Activated B cell treated with CpG ODN at 0.5 μM for 24 hours (primary cell): ENCODE results near the gene RAB24. TPM values are rescaled to one million over a fixed set of nuclear protein-coding genes. Genes with fewer than 3 reads are reported as not detected.
"Not testable (repeated sequence)": the region's sequence is repeated elsewhere in the genome, so short reads cannot be mapped to it uniquely, and the experiment has no call there.

Experiments
- ATAC-seq: fragments of 200-7000 bp; cut with Tn5 transposase; one replicate; pipeline ENCODE4 v1.10.0; 2021; ENCODE audit warnings: low read depth, mild to moderate bottlenecking, moderate library complexity
- CTCF ChIA-PET: fragments of 350-600 bp; sonication (Branson Sonifier 250); formaldehyde crosslinking; loops from one replicate; lab custom pipeline; 2021; ENCODE audit warnings: antibody characterized with exemption; lab: Charles Lee
- POLR2A ChIA-PET: fragments of 350-600 bp; sonication (Branson Sonifier 250); formaldehyde crosslinking; loops from one replicate; lab custom pipeline; 2021; ENCODE audit warnings: antibody characterized with exemption; lab: Charles Lee
- DNase-seq: peaks from one replicate; pipeline ENCODE4 v3.0.0; 2022
- H3K27ac Mint-ChIP-seq: one replicate; pipeline ENCODE4 v1.8.0; 2020; ENCODE audit warnings: mixed read lengths
- H3K27me3 Mint-ChIP-seq: one replicate; pipeline ENCODE4 v1.8.0; 2021; ENCODE audit warnings: mixed read lengths
- H3K36me3 Mint-ChIP-seq: one replicate; pipeline ENCODE4 v1.8.0; 2021; ENCODE audit warnings: low read depth, mixed read lengths
- H3K4me1 Mint-ChIP-seq: one replicate; pipeline ENCODE4 v1.8.0; 2021; ENCODE audit warnings: mixed read lengths
- H3K4me3 Mint-ChIP-seq: one replicate; pipeline ENCODE4 v1.8.0; 2020; ENCODE audit warnings: mild to moderate bottlenecking, mixed read lengths
- H3K9me3 Mint-ChIP-seq: one replicate; pipeline ENCODE4 v1.8.0; 2020; ENCODE audit warnings: mixed read lengths
- intact Hi-C: fragments of 100-400 bp; cut with micrococcal nuclease; formaldehyde crosslinking; loops from one replicate; pipeline ENCODE4 v1.15.1; 2024
- total RNA-seq: library from RNA; stranded (reverse); gene quantifications from 2 replicates; pipeline ENCODE4 v1.2.3, GENCODE V29; 2022
- TF ChIP-seq, protein P1 (sequence below): fragments of 200-600 bp; IDR thresholded peaks from one replicate; pipeline ENCODE4 v1.8.0; 2022; ENCODE audit warnings: antibody characterized with exemption, mild to moderate bottlenecking

The RAB24 gene
- total RNA-seq, 1 donor from 2014 or later = 35.6 TPM

DNA sequence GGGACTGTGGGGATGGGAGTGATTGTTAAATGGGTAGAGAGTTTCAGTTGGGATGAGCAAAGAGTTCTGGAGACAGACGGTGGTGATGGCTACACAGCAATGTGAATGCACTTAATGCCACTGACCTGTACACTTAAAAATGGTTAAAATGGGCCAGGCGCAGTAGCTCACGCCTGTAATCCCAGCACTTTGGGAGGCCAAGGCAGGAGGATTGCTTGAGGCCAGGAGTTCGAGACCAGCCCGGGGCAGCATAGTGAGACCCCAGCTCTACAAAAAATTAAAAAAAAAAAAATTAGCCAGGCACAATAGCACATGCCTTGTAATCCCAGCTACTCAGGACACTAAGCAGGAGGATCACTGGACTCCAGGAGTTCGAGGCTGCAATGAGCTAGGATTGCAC is 40.3 kb upstream of the RAB24 start:
- POLR2A ChIA-PET = interaction anchor here (0.6 to 0.7 kb wide), 2 partner anchors 13 to 82 kb away, joined by 3 read pairs; partner anchors contain the start of gene GRK6
- TF ChIP-seq, protein P1, sequence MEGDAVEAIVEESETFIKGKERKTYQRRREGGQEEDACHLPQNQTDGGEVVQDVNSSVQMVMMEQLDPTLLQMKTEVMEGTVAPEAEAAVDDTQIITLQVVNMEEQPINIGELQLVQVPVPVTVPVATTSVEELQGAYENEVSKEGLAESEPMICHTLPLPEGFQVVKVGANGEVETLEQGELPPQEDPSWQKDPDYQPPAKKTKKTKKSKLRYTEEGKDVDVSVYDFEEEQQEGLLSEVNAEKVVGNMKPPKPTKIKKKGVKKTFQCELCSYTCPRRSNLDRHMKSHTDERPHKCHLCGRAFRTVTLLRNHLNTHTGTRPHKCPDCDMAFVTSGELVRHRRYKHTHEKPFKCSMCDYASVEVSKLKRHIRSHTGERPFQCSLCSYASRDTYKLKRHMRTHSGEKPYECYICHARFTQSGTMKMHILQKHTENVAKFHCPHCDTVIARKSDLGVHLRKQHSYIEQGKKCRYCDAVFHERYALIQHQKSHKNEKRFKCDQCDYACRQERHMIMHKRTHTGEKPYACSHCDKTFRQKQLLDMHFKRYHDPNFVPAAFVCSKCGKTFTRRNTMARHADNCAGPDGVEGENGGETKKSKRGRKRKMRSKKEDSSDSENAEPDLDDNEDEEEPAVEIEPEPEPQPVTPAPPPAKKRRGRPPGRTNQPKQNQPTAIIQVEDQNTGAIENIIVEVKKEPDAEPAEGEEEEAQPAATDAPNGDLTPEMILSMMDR = no peak
- H3K36me3 Mint-ChIP-seq = peaks cover 49% of the 10 kb centered on the region
- H3K9me3 Mint-ChIP-seq = no peaks in the 10 kb centered on the region
- ATAC-seq = no peak
- H3K4me3 Mint-ChIP-seq = no peak overlapping the region
- no peak overlapping the region for H3K27ac Mint-ChIP-seq
- H3K4me1 Mint-ChIP-seq = peaks cover 16% of the 10 kb centered on the region
- intact Hi-C loops = no loop called here
- H3K27me3 Mint-ChIP-seq = no peaks in the 10 kb centered on the region
- CTCF ChIA-PET = interaction anchor here (1.5 kb wide), 1 partner anchor 26 kb away, joined by 4 read pairs; no protein-coding TSS in a partner anchor
- DNase-seq = no peak

DNA sequence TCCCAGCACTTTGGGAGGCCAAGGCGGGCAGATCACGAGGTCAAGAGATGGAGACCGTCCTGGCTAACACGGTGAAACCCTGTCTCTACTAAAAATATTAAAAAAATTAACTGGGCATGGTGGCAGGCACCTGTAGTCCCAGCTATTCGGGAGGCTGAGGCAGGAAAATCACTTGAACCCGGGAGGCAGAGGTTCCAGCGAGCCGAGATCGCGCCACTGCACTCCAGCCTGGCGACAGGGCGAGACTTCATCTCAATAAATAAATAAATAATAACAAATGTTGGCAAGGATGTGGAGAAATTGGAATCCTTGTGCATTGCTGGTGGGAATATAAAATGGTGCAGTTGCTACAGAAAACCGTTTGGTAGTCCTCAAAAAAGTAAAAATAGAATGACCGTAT is 39.5 kb upstream of the RAB24 start:
- H3K4me3 Mint-ChIP-seq, POLR2A ChIA-PET, ATAC-seq, H3K27me3 Mint-ChIP-seq, CTCF ChIA-PET, DNase-seq, intact Hi-C loops, H3K9me3 Mint-ChIP-seq, H3K27ac Mint-ChIP-seq: not testable (repeated sequence)
- Mint-ChIP-seq H3K4me1 (peaks cover 14% of the 10 kb centered on the region), H3K36me3 (peaks cover 56% of the 10 kb centered on the region)

DNA sequence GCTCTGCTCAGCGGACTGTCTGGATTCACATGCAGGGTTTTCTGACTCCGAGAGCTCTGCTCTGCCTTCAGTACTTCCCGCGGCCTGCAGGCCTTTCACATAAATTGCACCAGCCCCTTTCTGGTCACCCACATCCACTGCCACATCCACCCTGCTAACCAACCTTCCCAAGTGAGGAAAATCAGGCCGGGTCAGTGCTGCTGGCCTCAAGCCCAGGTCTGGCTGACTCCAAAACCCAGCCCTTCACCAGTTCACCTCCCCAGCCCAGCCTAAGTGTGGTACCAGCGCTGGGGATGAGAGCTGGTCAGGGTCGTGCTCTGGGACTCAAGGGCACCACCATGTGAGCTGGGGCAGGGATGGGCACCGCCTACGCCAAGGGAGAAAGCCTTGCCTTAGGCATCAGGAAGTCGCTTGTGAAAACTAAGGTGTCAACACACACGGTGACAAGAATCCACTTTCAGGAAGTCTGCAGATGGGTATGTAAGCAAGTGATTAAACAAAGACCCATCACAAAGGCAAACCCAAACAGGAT is 35.7 kb upstream of the RAB24 start:
- H3K9me3 Mint-ChIP-seq = no peaks in the 10 kb centered on the region
- ChIA-PET CTCF (interaction anchor here (1.0 kb wide), 1 partner anchor 65 kb away, joined by 3 read pairs; no protein-coding TSS in a partner anchor), POLR2A (no interaction called here)
- peaks cover 70% of the 10 kb centered on the region for H3K36me3 Mint-ChIP-seq
- intact Hi-C loops = no loop called here
- peaks cover 4% of the 10 kb centered on the region for H3K4me1 Mint-ChIP-seq
- no peak for ATAC-seq
- no peak overlapping the region for H3K4me3 Mint-ChIP-seq
- no peaks in the 10 kb centered on the region for H3K27me3 Mint-ChIP-seq
- no peak for DNase-seq
- H3K27ac Mint-ChIP-seq = no peak overlapping the region
- TF ChIP-seq, protein P1 = no peak

DNA sequence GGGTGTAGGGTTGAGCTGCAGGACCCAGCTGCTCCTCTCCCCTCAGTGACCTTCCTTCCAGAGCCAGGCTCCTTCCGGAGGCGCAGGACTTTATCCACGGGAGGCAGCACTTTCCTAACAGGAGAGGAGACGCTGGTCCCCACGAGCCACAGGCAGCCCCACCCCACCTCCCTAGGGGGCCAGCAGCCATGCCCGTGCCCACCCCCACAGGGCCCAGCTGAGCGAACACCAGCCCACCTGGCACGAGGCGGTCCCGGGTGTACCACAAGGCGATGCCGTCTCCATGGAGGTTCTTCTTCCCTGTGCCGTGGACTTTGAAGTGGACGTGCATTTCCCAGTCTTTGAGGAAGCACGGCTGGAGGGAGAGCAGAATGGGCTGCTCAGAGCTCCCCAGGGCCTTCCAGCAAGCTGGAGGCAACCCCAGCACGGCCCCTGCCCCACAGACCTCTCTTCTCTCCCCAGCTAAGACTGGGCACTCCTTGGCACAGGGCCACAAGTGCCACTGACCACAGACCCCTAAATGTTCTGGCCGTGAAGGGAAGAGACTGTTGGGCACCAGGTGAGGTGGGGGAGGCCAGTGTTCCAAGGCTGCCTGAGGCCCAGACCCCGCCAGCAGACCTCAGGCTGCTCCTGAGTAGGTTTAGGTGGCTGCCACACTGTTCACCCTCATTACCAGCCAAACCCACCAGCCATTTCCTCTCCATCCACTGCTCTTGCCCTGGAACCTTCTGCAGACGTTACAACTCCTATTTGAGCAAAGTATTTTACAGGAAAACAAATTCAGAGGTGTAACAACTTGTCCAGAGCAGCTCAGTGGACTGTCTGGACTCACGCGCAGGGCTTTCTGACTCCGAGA is 35.0 kb upstream of the RAB24 start:
- Mint-ChIP-seq H3K27me3 (no peaks in the 10 kb centered on the region), H3K4me1 (peaks cover 7% of the 10 kb centered on the region), H3K4me3 (no peak overlapping the region), H3K9me3 (no peaks in the 10 kb centered on the region), H3K36me3 (peaks cover 74% of the 10 kb centered on the region), H3K27ac (no peak overlapping the region)
- DNase-seq = no peak
- ATAC-seq = no peak
- intact Hi-C loops = no loop called here
- CTCF ChIA-PET = interaction anchor here (1.0 kb wide), 1 partner anchor 65 kb away, joined by 3 read pairs; no protein-coding TSS in a partner anchor
- TF ChIP-seq, protein P1 = no peak
- POLR2A ChIA-PET = no interaction called here

DNA sequence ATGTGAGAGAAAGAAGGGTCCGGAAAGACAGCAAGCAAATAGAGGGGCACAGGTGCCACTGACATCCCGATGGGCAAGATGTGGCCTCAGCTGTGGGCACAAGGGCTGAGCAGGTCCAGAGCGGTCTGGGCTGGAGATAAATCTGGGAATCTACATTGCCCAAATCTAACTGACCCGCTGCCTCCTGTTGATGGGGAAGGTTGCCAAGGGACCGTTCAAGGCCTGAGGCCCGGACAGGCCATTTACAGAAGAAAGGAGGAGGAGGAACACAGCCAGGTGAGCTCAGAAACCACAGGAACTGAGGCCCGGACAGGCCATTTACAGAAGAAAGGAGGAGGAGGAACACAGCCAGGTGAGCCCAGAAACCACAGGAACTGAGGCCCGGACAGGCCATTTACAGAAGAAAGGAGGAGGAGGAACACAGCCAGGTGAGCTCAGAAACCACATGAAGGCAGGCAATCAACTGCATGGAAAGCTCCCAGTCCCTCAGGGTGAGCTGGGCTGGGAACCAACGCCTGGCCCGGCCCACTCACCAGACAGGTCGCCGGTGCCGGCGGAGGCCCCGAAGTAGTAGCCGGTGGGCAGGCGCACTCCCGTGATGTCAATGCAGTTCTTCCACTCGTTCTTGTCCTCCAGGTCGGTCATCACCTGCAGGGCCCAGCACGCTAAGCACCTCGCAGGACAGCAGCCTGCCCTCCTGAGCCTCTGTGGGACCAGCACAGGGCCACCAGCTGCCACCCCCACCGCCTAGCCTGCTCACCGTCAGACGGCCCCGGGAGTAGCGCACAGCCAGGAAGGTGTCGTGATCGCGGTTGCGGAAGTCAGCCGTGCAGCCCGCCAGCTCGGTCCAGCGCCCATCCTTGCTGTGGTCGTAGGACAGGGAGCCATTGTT is 33.3 kb upstream of the RAB24 start:
- H3K4me1 Mint-ChIP-seq = peaks cover 9% of the 10 kb centered on the region
- intact Hi-C loops = loop anchor here (2.0 kb wide), 1 partner anchor 18 kb away; no protein-coding TSS in a partner anchor
- H3K27me3 Mint-ChIP-seq = no peaks in the 10 kb centered on the region
- ChIA-PET POLR2A (interaction anchor here (0.5 kb wide), 1 partner anchor 37 kb away, joined by 3 read pairs; no protein-coding TSS in a partner anchor), CTCF (no interaction called here)
- peaks cover 85% of the 10 kb centered on the region for H3K36me3 Mint-ChIP-seq
- DNase-seq (no peak), ATAC-seq (no peak)
- H3K9me3 Mint-ChIP-seq = no peaks in the 10 kb centered on the region
- TF ChIP-seq, protein P1 = no peak
- H3K27ac Mint-ChIP-seq = no peak overlapping the region
- H3K4me3 Mint-ChIP-seq = no peak overlapping the region
